Measurements from ENCODE around the gene SIL1.
A peak's percentile ranks its signal among the peaks of the same experiment; 100 is the strongest.

Gene SIL1

GRCh38 chr5:139090581-139090980 is 107.6 kb downstream of the SIL1 start:
- TF ChIP-seq CTCF (IDR thresholded peaks at IDR 0.05; ENCODE audit: low read depth, low read length, missing control alignments), result no peak
- DNase-seq (ENCODE audit: low read depth), result no peak
- in situ Hi-C loops (cut with HindIII; ENCODE audit: low sequenced_read_pairs), result no loop called here
- H3K4me3 ChIP-seq (ENCODE audit: low read depth, low read length), result no peak overlapping the region

DNA sequence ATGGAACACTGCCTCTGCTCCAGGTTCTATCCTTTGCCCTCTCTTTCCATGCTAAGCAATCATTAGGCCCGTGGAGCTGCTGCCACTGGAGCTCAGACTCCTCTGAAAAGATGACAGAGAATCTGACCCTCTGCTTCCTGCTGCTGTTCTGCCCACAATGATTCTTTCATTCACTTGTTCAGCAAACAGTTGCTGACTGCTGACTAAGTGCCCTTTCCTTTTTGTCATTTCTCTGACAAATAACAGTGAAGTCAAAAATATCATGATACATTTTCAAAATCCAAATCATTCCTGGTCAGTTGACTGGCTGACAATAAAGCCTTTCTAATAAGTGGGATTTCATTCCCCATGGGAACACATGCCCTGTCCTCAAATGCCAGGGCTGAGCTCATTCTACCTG is 110.1 kb downstream of the SIL1 start:
- TF ChIP-seq CTCF (IDR thresholded peaks at IDR 0.05; ENCODE audit: low read depth, low read length, missing control alignments), result no peak
- no peak overlapping the region for H3K4me3 ChIP-seq (ENCODE audit: low read depth, low read length)
- DNase-seq (ENCODE audit: low read depth), result no peak
- in situ Hi-C loops (cut with HindIII; ENCODE audit: low sequenced_read_pairs), result no loop called here

DNA sequence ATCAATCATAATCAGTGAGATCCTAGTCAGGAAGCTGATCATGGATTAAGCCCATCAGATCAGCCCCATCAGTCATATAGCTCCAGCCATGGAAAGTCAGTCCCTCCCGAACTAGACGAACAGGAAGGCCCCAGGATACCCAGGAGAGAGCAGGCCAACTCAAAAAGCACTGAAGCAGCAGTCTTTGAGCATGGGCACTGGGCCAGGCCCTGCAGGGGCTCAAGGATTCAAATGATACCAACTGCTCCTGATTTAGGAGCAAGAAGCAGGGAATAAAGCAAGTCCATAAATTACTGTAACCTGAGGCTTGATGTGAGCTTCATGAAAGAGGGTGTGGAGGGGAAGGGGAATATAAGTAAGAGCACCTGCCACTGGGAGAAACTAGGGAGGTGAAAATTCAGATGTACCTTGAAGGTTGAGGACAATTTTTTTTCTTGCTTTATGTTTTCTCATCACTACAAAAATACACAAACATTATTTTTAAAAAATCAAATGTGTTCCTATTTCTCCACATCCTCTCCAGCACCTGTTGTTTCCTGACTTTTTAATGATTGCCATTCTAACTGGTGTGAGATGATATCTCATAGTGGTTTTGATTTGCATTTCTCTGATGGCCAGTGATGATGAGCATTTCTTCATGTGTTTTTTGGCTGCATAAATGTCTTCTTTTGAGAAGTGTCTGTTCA is 115.2 kb downstream of the SIL1 start:
- H3K4me3 ChIP-seq (ENCODE audit: low read depth, low read length), result no peak overlapping the region
- no peak for DNase-seq (ENCODE audit: low read depth)
- in situ Hi-C loops (cut with HindIII; ENCODE audit: low sequenced_read_pairs), result no loop called here
- TF ChIP-seq CTCF (IDR thresholded peaks at IDR 0.05; ENCODE audit: low read depth, low read length, missing control alignments), result no peak

DNA sequence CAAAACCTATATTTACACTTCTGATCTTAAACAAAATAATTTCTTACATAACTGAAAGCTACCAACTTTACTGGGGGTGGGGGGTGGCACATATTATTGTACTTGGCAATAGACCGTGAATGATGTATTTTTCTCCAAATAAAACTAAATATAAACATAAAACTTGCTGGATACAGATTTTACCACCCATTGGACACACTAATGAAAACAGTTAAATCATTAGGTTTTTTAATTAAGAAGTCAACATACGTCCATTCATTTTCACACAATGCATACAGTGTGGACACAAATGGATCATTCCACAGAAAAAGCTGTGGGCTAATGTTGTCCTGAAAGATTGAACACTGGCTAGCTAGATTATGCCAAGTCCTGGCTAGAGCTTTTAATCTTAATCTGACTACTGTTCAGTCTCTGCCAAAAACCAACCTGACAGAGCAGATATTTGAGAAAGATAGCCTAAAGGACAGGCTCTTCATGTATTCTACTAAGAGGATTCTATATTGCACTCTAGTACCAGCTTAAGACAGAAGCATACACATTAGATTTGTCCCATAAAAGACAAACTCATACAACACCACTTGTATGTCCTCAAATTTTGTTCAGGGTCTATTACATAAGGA is 118.1 kb downstream of the SIL1 start:
- no peak overlapping the region for H3K4me3 ChIP-seq (ENCODE audit: low read depth, low read length)
- no peak for TF ChIP-seq CTCF (IDR thresholded peaks at IDR 0.05; ENCODE audit: low read depth, low read length, missing control alignments)
- in situ Hi-C loops (cut with HindIII; ENCODE audit: low sequenced_read_pairs), result no loop called here
- DNase-seq (ENCODE audit: low read depth), result no peak

DNA sequence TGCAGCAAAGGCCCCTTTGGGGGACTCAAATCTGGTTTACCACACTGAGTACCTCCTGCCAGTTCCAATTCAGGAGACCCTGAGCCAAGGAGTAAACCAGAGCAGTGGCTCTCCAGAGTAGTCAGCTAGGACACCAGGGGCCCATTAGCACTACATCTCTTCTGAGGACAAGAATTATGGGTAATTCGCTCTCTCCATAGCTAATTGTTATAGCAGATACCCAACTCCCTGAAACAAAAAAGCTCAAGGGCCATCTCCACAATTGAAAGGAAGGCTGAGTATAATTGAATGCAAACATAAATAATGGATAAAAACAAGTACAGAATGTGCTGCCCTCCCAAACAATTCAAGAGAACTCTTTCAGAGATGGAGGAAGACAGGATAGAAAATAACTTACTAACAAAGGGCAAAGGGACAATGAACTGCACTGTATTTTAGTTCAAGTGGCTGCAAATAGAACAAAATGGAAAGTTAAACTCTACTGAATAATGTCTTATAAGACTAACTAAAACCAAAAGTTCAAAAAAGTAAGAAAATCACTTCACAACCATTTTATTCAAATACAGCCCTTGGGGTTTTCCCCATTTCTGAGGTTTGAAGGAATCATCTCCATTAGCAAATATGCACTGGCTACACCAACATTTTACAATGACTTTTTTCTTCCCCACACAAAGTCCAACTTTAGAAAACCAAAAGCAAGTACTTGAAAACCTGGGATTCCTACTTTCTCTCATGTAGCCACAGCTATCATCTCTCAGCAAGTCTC is 118.8 kb downstream of the SIL1 start:
- H3K4me3 ChIP-seq (ENCODE audit: low read depth, low read length), result no peak overlapping the region
- in situ Hi-C loops (cut with HindIII; ENCODE audit: low sequenced_read_pairs), result no loop called here
- DNase-seq (ENCODE audit: low read depth), result no peak
- no peak for TF ChIP-seq CTCF (IDR thresholded peaks at IDR 0.05; ENCODE audit: low read depth, low read length, missing control alignments)

DNA sequence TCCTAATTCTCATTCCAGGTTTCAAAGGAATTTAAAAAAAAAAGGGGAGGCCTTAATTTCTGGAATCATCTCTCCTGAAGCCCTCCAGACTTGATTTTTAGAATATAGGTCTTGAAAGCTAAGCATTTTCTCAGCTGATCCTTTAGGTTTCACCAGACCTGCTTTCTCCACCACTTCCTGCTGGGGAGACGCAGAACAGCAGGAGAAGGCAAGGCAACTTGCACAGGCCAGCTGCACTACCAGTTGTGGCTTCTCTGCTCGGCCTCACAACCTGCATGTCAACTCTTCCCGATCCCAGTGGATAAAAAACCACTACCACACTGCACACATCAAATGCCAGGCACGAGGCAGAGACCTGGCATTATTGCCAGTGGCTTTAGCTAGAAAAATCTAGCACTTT is 119.8 kb downstream of the SIL1 start:
- in situ Hi-C loops (cut with HindIII; ENCODE audit: low sequenced_read_pairs), result no loop called here
- no peak for DNase-seq (ENCODE audit: low read depth)
- peak; percentile 8 for TF ChIP-seq CTCF (IDR thresholded peaks at IDR 0.05; ENCODE audit: low read depth, low read length, missing control alignments)
- H3K4me3 ChIP-seq (ENCODE audit: low read depth, low read length), result no peak overlapping the region

All from astrocyte of the cerebellum (primary cell).